Liver (tissue), 9 donors: Measurements from ENCODE around the gene LONRF2. TPM values are rescaled to one million over a fixed set of nuclear protein-coding genes. Genes with fewer than 3 reads are reported as not detected.

Source experiments
- DNase-seq: peaks from one replicate; pipeline ENCODE4 v3.0.0-alpha.2; 2017; ENCODE audit warnings: low spot score
- H3K27ac ChIP-seq, 2 donors: one replicate each; pipeline ENCODE4 v1.7.0; 2013; ENCODE audit warnings: inconsistent platforms in 2 of 2, low read length in 2 of 2, control low read depth in 1 of 2, low read depth in 1 of 2, mild to moderate bottlenecking in 1 of 2
- H3K27me3 ChIP-seq, 4 donors: one replicate each; pipeline versions ENCODE4 v1.6.1 to v1.7.0; 2013; ENCODE audit warnings: low read length in 3 of 4, inconsistent platforms in 1 of 4, mild to moderate bottlenecking in 1 of 4, moderate library complexity in 1 of 4; ENCODE audit not compliant: control insufficient read depth in 4 of 4, insufficient read depth in 4 of 4
- H3K36me3 ChIP-seq, 4 donors: one replicate each; pipeline versions ENCODE4 v1.6.1 to v1.7.0; 2013; ENCODE audit warnings: low read length in 3 of 4, mild to moderate bottlenecking in 3 of 4, low read depth in 1 of 4, moderate library complexity in 1 of 4; ENCODE audit not compliant: control insufficient read depth in 4 of 4, insufficient read depth in 3 of 4
- H3K4me1 ChIP-seq, 4 donors: one replicate each; pipeline versions ENCODE4 v1.6.1 to v1.7.0; 2013; ENCODE audit warnings: low read length in 3 of 4, mild to moderate bottlenecking in 3 of 4, moderate library complexity in 1 of 4; ENCODE audit not compliant: control insufficient read depth in 4 of 4, insufficient read depth in 4 of 4
- H3K4me3 ChIP-seq, 3 donors: one replicate each; pipeline versions ENCODE4 v1.6.1 to v1.7.0; 2013; ENCODE audit warnings: low read length in 3 of 3, control low read depth in 1 of 3, low read depth in 1 of 3, mild to moderate bottlenecking in 1 of 3
- H3K9ac ChIP-seq, 2 donors: one replicate each; pipeline ENCODE4 v1.7.0; 2013; ENCODE audit warnings: low read length in 2 of 2, mild to moderate bottlenecking in 2 of 2, moderate library complexity in 2 of 2, control low read depth in 1 of 2, low read depth in 1 of 2
- H3K9me3 ChIP-seq, 4 donors: one replicate each; pipeline versions ENCODE4 v1.6.1 to v1.7.0; 2013; ENCODE audit warnings: low read length in 3 of 4; ENCODE audit not compliant: control insufficient read depth in 4 of 4
- FOXA2 ChIP-seq: IDR thresholded peaks from 2 replicates; pipeline ENCODE4 v1.6.1; 2016; ENCODE audit warnings: antibody characterized with exemption
- GABPA ChIP-seq, 2 donors: IDR thresholded peaks in 1 of 2; conservative IDR thresholded peaks in 1 of 2; 2 replicates each; pipeline ENCODE4 v1.6.1; 2016; ENCODE audit warnings: antibody characterized with exemption in 2 of 2, mild to moderate bottlenecking in 1 of 2, moderate library complexity in 1 of 2
- HNF4A ChIP-seq, 2 donors: conservative IDR thresholded peaks; 2 replicates each; pipeline ENCODE4 v1.6.1; 2016; ENCODE audit warnings: antibody characterized with exemption in 2 of 2, mild to moderate bottlenecking in 2 of 2
- HNF4G ChIP-seq: IDR thresholded peaks from 2 replicates; pipeline ENCODE4 v1.6.1; 2016; ENCODE audit warnings: antibody characterized with exemption
- NR2F2 ChIP-seq: IDR thresholded peaks from 2 replicates; pipeline ENCODE4 v1.6.1; 2016; ENCODE audit warnings: antibody characterized with exemption
- RAD21 ChIP-seq, 2 donors: IDR thresholded peaks; 2 replicates each; pipeline ENCODE4 v1.6.1; 2016; ENCODE audit warnings: antibody characterized with exemption in 2 of 2, mild to moderate bottlenecking in 2 of 2
- WGBS: extraction: QIAGEN DNeasy Blood & Tissue Kit; methylation state at CpG from one replicate; pipeline ENCODE4 v1.1.7; 2013; 5-methylcytosine and 5-hydroxymethylcytosine counted together
- polyA plus RNA-seq, 2 donors: library from polyadenylated mRNA; stranded (reverse) in 1 of 2; unstranded in 1 of 2; fragments of 200-250 nt in 1 of 2; fragments of >200 nt in 1 of 2; fragmentation: Nextera tagmentation in 1 of 2; extraction: Ambion mirVana in 1 of 2; gene quantifications; one replicate each; pipeline versions ENCODE4 v1.2.1 to v1.2.3, GENCODE V29; 2013 to 2015
- total RNA-seq, 2 donors: library from RNA; depleted of rRNA; stranded (reverse); fragments of >200 nt; gene quantifications; one replicate each; pipeline ENCODE4 v1.2.3, GENCODE V29; 2014
- TF ChIP-seq, protein P1 (sequence below): IDR thresholded peaks from 2 replicates; pipeline ENCODE4 v1.6.1; 2016; ENCODE audit warnings: antibody characterized with exemption
- TF ChIP-seq, protein P2 (sequence below): IDR thresholded peaks from 2 replicates; pipeline ENCODE4 v1.6.1; 2016; ENCODE audit warnings: antibody characterized with exemption
- TF ChIP-seq, protein P3 (sequence below): fragments of 150-350 bp; IDR thresholded peaks from 2 replicates; pipeline ENCODE4 v1.5.1; 2017; ENCODE audit warnings: improper control_type of control experiment, low read depth, low read length; ENCODE audit not compliant: missing input control
- donor health status: healthy.
- donor health status: healthy.
- donor health status: healthy.
- donor health status: healthy.
- donor health status: healthy.

The LONRF2 gene
- total and polyA plus RNA-seq, 4 donors, result 0.06 to 3.7 (median 0.24) TPM

DNA sequence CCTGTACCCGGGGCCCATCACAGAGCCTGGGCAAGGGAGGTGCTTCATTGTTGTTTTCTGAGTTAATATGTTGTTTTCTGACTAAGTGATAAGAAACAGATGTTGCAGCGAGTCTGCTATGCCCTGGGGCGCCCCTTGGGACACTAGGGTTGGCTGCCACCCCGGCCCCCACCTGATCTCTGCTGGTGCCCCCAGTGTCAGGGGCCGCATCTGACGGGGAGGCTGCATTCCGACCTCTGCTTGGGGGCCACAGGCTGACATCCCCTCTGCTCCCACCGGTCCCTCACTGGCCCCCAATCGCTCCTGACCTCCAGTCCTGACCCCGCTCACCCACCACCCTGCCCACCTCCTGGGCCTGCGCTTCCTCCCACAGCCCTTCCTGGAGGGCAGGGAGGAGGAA is 65.9 kb downstream of the LONRF2 start:
- 90% methylated on average over 11 of the region's 11 CpGs for WGBS
- H3K27ac ChIP-seq, result no peak overlapping the region
- no peak for TF ChIP-seq NR2F2
- TF ChIP-seq RAD21 (IDR thresholded peaks at IDR 0.05), result no peak
- TF ChIP-seq, protein P1, sequence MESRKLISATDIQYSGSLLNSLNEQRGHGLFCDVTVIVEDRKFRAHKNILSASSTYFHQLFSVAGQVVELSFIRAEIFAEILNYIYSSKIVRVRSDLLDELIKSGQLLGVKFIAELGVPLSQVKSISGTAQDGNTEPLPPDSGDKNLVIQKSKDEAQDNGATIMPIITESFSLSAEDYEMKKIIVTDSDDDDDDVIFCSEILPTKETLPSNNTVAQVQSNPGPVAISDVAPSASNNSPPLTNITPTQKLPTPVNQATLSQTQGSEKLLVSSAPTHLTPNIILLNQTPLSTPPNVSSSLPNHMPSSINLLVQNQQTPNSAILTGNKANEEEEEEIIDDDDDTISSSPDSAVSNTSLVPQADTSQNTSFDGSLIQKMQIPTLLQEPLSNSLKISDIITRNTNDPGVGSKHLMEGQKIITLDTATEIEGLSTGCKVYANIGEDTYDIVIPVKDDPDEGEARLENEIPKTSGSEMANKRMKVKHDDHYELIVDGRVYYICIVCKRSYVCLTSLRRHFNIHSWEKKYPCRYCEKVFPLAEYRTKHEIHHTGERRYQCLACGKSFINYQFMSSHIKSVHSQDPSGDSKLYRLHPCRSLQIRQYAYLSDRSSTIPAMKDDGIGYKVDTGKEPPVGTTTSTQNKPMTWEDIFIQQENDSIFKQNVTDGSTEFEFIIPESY, result no peak
- no peak for TF ChIP-seq HNF4A (conservative IDR thresholded peaks at IDR 0.05)

DNA sequence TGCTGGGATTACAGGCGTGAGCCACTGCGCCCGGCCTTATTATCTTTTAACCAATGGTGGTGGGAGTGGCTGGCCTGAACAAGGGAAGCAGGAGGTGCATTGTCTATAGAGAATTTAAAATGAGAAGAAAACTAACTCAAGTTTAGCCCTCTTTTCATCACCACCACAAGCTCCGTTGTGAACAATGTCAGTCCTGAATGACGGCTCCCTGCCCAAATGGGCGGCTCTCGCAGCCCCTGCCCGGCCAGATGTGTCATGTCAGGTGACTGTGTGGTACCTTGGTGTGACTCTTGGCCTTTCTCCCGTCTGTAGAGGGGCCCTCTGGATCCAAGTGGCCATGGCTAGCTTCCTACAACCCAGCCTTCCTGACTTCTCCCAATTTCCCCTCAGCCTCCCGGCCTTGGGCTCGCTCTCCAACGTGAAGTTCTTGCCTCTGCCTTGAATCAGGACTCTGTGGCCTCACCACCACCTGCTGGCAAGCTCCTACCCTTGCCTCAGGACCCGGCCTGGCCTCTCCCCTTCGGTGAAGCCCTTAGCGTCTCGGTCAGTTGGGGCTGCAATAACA is 67.6 kb downstream of the LONRF2 start:
- no peak for DNase-seq
- H3K4me1 ChIP-seq, result no peaks in the 10 kb centered on the region
- no peak overlapping the region for H3K27ac ChIP-seq
- no peaks in the 10 kb centered on the region for H3K9me3 ChIP-seq
- 93% methylated on average over 16 of the region's 16 CpGs for WGBS
- H3K36me3 ChIP-seq, result no peaks in the 10 kb centered on the region
- H3K4me3 ChIP-seq, result no peak overlapping the region
- H3K27me3 ChIP-seq, result no peaks in the 10 kb centered on the region
- TF ChIP-seq, protein P2, sequence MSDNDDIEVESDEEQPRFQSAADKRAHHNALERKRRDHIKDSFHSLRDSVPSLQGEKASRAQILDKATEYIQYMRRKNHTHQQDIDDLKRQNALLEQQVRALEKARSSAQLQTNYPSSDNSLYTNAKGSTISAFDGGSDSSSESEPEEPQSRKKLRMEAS, result no peak
- TF ChIP-seq GABPA (IDR thresholded peaks at IDR 0.05 in 1 of 2, conservative IDR thresholded peaks at IDR 0.05 in 1 of 2) (no peak), HNF4G (no peak), HNF4A (conservative IDR thresholded peaks at IDR 0.05) (no peak)
- TF ChIP-seq, protein P3, sequence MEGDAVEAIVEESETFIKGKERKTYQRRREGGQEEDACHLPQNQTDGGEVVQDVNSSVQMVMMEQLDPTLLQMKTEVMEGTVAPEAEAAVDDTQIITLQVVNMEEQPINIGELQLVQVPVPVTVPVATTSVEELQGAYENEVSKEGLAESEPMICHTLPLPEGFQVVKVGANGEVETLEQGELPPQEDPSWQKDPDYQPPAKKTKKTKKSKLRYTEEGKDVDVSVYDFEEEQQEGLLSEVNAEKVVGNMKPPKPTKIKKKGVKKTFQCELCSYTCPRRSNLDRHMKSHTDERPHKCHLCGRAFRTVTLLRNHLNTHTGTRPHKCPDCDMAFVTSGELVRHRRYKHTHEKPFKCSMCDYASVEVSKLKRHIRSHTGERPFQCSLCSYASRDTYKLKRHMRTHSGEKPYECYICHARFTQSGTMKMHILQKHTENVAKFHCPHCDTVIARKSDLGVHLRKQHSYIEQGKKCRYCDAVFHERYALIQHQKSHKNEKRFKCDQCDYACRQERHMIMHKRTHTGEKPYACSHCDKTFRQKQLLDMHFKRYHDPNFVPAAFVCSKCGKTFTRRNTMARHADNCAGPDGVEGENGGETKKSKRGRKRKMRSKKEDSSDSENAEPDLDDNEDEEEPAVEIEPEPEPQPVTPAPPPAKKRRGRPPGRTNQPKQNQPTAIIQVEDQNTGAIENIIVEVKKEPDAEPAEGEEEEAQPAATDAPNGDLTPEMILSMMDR, result no peak
- no peak overlapping the region for H3K9ac ChIP-seq

More for the DNA sequence above, 65.9 kb downstream of the LONRF2 start:
- no peak overlapping the region for H3K9ac ChIP-seq
- H3K4me3 ChIP-seq, result no peak overlapping the region
- DNase-seq, result no peak
- no peaks in the 10 kb centered on the region for H3K27me3 ChIP-seq
- H3K4me1 ChIP-seq, result no peaks in the 10 kb centered on the region
- no peaks in the 10 kb centered on the region for H3K9me3 ChIP-seq
- no peaks in the 10 kb centered on the region for H3K36me3 ChIP-seq

DNA sequence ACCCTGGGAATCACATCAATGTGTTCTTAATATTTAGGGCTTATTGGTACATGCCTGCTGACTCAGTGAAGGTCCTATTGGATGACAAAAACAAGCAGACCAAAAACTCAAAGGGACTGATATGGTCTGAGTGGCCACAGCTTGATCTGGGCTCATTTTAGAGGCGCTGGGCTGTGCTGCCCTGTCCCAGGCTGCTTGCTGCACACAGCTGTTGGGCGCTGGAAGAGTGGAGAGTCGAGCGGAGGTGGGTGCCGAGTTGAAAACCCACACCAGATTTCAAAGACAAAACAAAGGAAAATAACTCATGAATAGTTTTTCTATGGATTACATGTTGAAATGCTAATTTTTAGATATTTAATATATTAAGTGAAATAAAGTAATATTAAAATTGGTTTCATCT is 68.5 kb downstream of the LONRF2 start:
- Histone ChIP-seq H3K9me3 (no peaks in the 10 kb centered on the region), H3K27me3 (no peaks in the 10 kb centered on the region), H3K4me1 (no peaks in the 10 kb centered on the region), H3K27ac (no peak overlapping the region), H3K9ac (no peak overlapping the region), H3K36me3 (no peaks in the 10 kb centered on the region), H3K4me3 (no peak overlapping the region)
- no peak for DNase-seq
- no peak for TF ChIP-seq FOXA2
- 96% methylated on average over 5 of the region's 5 CpGs for WGBS
